OCI-LY7 (cell line): ENCODE measurements around the gene BICC1. TPM values are rescaled to one million over a fixed set of nuclear protein-coding genes. Genes with fewer than 3 reads are reported as not detected.

Experiments
- BruUV-seq: library from RNA; stranded (reverse); fragments of 400-500 nt; replicated peaks from 2 replicates; lab custom pipeline; 2021; lab: Mats Ljungman, UMichigan
- CTCF ChIA-PET: fragments of 300-600 bp; sonication (Branson Sonifier 250); formaldehyde crosslinking; loops from one replicate; lab custom pipeline; 2022; ENCODE audit warnings: antibody characterized with exemption; ENCODE audit not compliant: unreplicated experiment; lab: Charles Lee
- POLR2A ChIA-PET: fragments of 300-600 bp; sonication (Branson Sonifier 250); formaldehyde crosslinking; loops from one replicate; lab custom pipeline; 2022; ENCODE audit warnings: antibody characterized with exemption; lab: Charles Lee
- DNase-seq: peaks from one replicate; pipeline ENCODE4 v3.0.0-alpha.2; 2015; ENCODE audit warnings: low spot score
- H2AFZ ChIP-seq: fragments of 200-600 bp; sonication (generic), shearing (Covaris generic); 2 replicates; pipeline ENCODE4 v1.6.1; 2014; ENCODE audit warnings: mild to moderate bottlenecking, antibody characterized with exemption, low read length, moderate library complexity
- H3K27ac ChIP-seq: fragments of 200-600 bp; sonication (generic); 2 replicates; pipeline ENCODE4 v1.5.1; 2014; ENCODE audit warnings: mixed run types, low read depth, mild to moderate bottlenecking, moderate library complexity, low read length, inconsistent platforms; ENCODE audit not compliant: poor library complexity, severe bottlenecking
- H3K36me3 ChIP-seq: fragments of 200-600 bp; sonication (generic); 2 replicates; pipeline ENCODE4 v1.6.1; 2014; ENCODE audit warnings: mild to moderate bottlenecking, antibody characterized with exemption, low read length, moderate library complexity, mixed read lengths; ENCODE audit not compliant: insufficient read depth
- H3K4me1 ChIP-seq: fragments of 200-600 bp; sonication (generic); 2 replicates; pipeline ENCODE4 v1.5.1; 2014; ENCODE audit warnings: mild to moderate bottlenecking, low read length; ENCODE audit not compliant: insufficient read depth, poor library complexity, severe bottlenecking
- H3K4me2 ChIP-seq: fragments of 200-600 bp; sonication (generic); 2 replicates; pipeline ENCODE4 v1.6.1; 2014; ENCODE audit warnings: mild to moderate bottlenecking, low read length
- H3K4me3 ChIP-seq: fragments of 200-600 bp; sonication (generic); 2 replicates; pipeline ENCODE4 v1.5.1; 2014; ENCODE audit warnings: mild to moderate bottlenecking, low read depth, low read length; ENCODE audit not compliant: poor library complexity, severe bottlenecking
- H3K79me2 ChIP-seq: fragments of 200-600 bp; sonication (generic); 2 replicates; pipeline ENCODE4 v1.6.1; 2016; ENCODE audit warnings: low read depth, mild to moderate bottlenecking, low read length, moderate library complexity, mixed read lengths; ENCODE audit not compliant: insufficient read depth
- H3K9me2 ChIP-seq: fragments of 200-600 bp; sonication (generic); 2 replicates; pipeline ENCODE4 v1.6.1; 2016; ENCODE audit warnings: mild to moderate bottlenecking, low read length, mixed read lengths; ENCODE audit not compliant: insufficient read depth
- H3K9me3 ChIP-seq: fragments of 200-600 bp; sonication (generic); 2 replicates; pipeline ENCODE4 v1.6.1; 2014; ENCODE audit warnings: mild to moderate bottlenecking, mixed run types, low read length, mixed read lengths
- H4K20me1 ChIP-seq: fragments of 200-600 bp; sonication (generic); 2 replicates; pipeline ENCODE4 v1.6.1; 2014; ENCODE audit warnings: mild to moderate bottlenecking, antibody characterized with exemption, low read length, moderate library complexity, mixed read lengths; ENCODE audit not compliant: insufficient read depth
- EZH2phosphoT487 ChIP-seq: fragments of 200-600 bp; sonication (generic); IDR thresholded peaks from 2 replicates; pipeline ENCODE4 v1.6.1; 2018; ENCODE audit warnings: low read depth, borderline replicate concordance, mild to moderate bottlenecking, mixed run types, antibody characterized with exemption, low read length, moderate library complexity, mixed read lengths
- intact Hi-C: fragments of 100-400 bp; cut with micrococcal nuclease; formaldehyde crosslinking; loops from one replicate; pipeline ENCODE4 v1.10.0; 2022; ENCODE audit not compliant: unreplicated experiment
- total RNA-seq, 2 experiments: library from RNA; depleted of rRNA in 1 of 2; stranded (reverse); fragments of >200 nt in 1 of 2; shearing (Covaris generic) in 1 of 2; gene quantifications; 2 replicates each; pipeline ENCODE4 v1.2.3, GENCODE V29; 2014 to 2022
- TF ChIP-seq, protein P1 (sequence below): fragments of 200-600 bp; sonication (generic); conservative IDR thresholded peaks from 2 replicates; pipeline ENCODE4 v1.5.1; 2014; ENCODE audit warnings: mild to moderate bottlenecking, antibody characterized with exemption, low read length, moderate library complexity, mixed read lengths

Gene BICC1
- total RNA-seq, 2 experiments from 2014 or later = not detected

DNA sequence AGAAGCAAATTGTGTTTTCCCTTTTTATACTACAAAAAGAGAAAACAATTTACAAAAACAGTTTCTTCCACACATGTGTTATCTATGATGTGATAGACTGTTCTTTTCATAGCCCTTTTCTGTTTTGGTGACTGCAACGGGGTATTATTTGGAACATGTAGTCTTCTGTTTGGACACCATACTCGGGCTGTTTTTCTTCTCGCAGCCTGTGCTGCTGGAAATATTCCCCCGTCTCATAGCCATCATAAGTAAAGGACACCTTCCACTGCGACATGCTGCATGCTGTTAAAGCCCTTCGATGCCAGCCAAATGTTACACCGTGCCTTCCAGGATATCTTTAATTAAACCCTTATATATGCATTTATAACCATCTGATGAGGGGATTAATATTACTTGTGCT is 222.4 kb downstream of the BICC1 start:
- DNase-seq = no peak
- Histone ChIP-seq H3K36me3 (no peaks in the 10 kb centered on the region), H3K4me1 (no peaks in the 10 kb centered on the region), H3K9me3 (no peaks in the 10 kb centered on the region), H3K27ac (no peak overlapping the region), H3K79me2 (no peaks in the 10 kb centered on the region), H3K4me3 (no peak overlapping the region), H3K4me2 (no peak overlapping the region), H3K9me2 (no peaks in the 10 kb centered on the region), H2AFZ (no peak overlapping the region), H4K20me1 (no peaks in the 10 kb centered on the region)
- no TSS peak for BruUV-seq
- intact Hi-C loops = no loop called here
- TF ChIP-seq, protein P1, sequence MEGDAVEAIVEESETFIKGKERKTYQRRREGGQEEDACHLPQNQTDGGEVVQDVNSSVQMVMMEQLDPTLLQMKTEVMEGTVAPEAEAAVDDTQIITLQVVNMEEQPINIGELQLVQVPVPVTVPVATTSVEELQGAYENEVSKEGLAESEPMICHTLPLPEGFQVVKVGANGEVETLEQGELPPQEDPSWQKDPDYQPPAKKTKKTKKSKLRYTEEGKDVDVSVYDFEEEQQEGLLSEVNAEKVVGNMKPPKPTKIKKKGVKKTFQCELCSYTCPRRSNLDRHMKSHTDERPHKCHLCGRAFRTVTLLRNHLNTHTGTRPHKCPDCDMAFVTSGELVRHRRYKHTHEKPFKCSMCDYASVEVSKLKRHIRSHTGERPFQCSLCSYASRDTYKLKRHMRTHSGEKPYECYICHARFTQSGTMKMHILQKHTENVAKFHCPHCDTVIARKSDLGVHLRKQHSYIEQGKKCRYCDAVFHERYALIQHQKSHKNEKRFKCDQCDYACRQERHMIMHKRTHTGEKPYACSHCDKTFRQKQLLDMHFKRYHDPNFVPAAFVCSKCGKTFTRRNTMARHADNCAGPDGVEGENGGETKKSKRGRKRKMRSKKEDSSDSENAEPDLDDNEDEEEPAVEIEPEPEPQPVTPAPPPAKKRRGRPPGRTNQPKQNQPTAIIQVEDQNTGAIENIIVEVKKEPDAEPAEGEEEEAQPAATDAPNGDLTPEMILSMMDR = no peak
- no peak for TF ChIP-seq EZH2phosphoT487
- ChIA-PET POLR2A (no interaction called here), CTCF (no interaction called here)

DNA sequence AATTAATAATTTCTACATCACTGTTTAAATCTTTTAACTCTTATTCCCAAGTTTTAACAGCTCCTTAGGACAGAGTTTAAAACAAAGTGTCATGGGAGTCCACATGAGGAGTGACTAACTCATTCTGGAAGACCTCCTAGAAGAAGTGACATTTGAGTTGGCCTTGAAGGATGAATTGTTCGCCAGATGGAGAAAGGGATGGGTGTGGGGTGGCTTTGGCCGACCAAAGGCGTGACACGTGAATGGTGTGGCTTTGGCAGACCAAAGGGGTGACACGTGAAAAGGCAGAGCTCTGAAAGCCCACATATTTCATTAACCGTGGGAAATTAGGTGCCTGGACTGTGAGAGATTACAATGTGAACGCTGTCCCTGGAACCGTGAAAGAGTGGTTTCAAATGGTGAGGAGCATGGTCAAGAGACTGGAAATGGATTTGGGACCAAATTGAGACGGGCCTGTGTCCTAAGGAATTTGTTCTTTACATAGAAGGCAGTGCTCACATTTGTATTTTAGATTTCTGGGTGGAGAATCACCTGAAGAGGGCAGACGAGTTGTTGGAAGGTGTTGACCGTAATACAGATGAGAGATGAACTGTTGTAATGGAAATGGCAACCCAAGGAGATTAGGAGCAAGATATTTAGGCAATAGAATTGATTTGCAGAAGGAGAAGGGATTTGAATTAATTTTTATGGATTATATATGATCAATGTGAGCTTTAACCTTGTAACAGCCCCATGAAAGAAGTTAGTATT is 228.1 kb downstream of the BICC1 start:
- TF ChIP-seq, protein P1 = no peak
- TF ChIP-seq EZH2phosphoT487 = no peak
- no peaks in the 10 kb centered on the region for H4K20me1 ChIP-seq
- no peaks in the 10 kb centered on the region for H3K9me2 ChIP-seq
- H3K79me2 ChIP-seq = no peaks in the 10 kb centered on the region
- no peak for DNase-seq
- H3K4me1 ChIP-seq = no peaks in the 10 kb centered on the region
- no peaks in the 10 kb centered on the region for H3K36me3 ChIP-seq
- no peak overlapping the region for H3K4me2 ChIP-seq
- ChIA-PET POLR2A (interaction anchor here (0.5 to 0.6 kb wide), 2 partner anchors 70 to 388 kb away, joined by 3 read pairs; no protein-coding TSS in a partner anchor), CTCF (no interaction called here)
- intact Hi-C loops = no loop called here
- no peak overlapping the region for H3K27ac ChIP-seq
- H3K4me3 ChIP-seq = no peak overlapping the region
- no peaks in the 10 kb centered on the region for H3K9me3 ChIP-seq
- BruUV-seq = no TSS peak
- H2AFZ ChIP-seq = no peak overlapping the region

DNA sequence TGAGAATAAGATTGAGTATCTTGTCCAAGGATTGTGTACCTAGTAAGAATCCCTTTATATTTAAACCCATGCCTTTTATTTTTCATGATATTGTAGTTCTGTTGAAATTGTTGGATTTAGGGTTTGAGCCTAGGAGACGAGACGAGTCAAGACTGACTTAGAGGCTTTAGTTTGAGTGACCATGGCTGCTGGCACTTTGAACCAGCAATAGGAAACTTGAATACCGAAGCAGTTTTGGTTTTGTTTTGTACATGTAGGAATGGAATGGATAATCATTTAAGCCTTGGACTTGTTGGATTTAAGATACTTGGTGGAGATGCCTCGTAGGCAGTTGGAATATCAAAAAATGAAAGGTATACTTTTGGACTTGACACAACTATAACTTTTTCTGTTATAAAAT is 229.0 kb downstream of the BICC1 start:
- ChIA-PET POLR2A (interaction anchor here (0.5 to 0.7 kb wide), 2 partner anchors 17 to 389 kb away, joined by 3 read pairs; no protein-coding TSS in a partner anchor), CTCF (no interaction called here)
- H3K27ac ChIP-seq = no peak overlapping the region
- H3K79me2 ChIP-seq = no peaks in the 10 kb centered on the region
- no peak for TF ChIP-seq EZH2phosphoT487
- TF ChIP-seq, protein P1 = no peak
- intact Hi-C loops = no loop called here
- H4K20me1 ChIP-seq = no peaks in the 10 kb centered on the region
- no peak overlapping the region for H3K4me2 ChIP-seq
- H3K9me2 ChIP-seq = no peaks in the 10 kb centered on the region
- no TSS peak for BruUV-seq
- no peak for DNase-seq
- H3K4me1 ChIP-seq = no peaks in the 10 kb centered on the region
- no peak overlapping the region for H3K4me3 ChIP-seq
- H2AFZ ChIP-seq = no peak overlapping the region
- H3K36me3 ChIP-seq = no peaks in the 10 kb centered on the region
- no peaks in the 10 kb centered on the region for H3K9me3 ChIP-seq
